ENCODE results near the gene TP53AIP1.
A peak's percentile ranks its signal among the peaks of the same experiment; 100 is the strongest.

TP53AIP1 gene

GRCh38 chr11:128953151-128953550, 10.5 kb upstream of the TP53AIP1 start:
- no peaks in the 10 kb centered on the region for H3K79me1 ChIP-seq (ENCODE audit: low read depth, low read length)
- no CpG with 5 or more reads among the region's 16 CpGs for WGBS, 2 donors (ENCODE audit: extremely low coverage in 2 of 2, insufficient read length in 2 of 2, insufficient replicate concordance in 1 of 2)

GRCh38 chr11:128949791-128950454, 7.3 kb upstream of the TP53AIP1 start:
- no CpG with 5 or more reads among the region's 13 CpGs for WGBS, 2 donors (ENCODE audit: extremely low coverage in 2 of 2, insufficient read length in 2 of 2, insufficient replicate concordance in 1 of 2)
- Histone ChIP-seq H3K36me3 (replicated peaks in 1 of 2; ENCODE audit: control insufficient read depth in 2 of 2, insufficient read depth in 2 of 2, low read length in 2 of 2) (no peaks in the 10 kb centered on the region), H2BK15ac (ENCODE audit: low read length) (no peak overlapping the region), H3K9me3 (replicated peaks in 1 of 2; ENCODE audit: control insufficient read depth in 2 of 2, insufficient read depth in 1 of 2, low read depth in 1 of 2, low read length in 2 of 2) (no peaks in the 10 kb centered on the region), H2BK12ac (ENCODE audit: low read length) (no peak overlapping the region), H3K4ac (ENCODE audit: low read length) (no peak overlapping the region), H2BK5ac (ENCODE audit: low read length) (no peak overlapping the region), H3K27me3 (ENCODE audit: control insufficient read depth in 3 of 3, insufficient read depth in 3 of 3, low read depth in 1 of 3, low read length in 3 of 3) (no peaks in the 10 kb centered on the region), H3K4me1 (ENCODE audit: control insufficient read depth in 2 of 2, insufficient read depth in 1 of 2, low read depth in 1 of 2, low read length in 2 of 2) (peaks cover 0 to 2% of the 10 kb centered on the region in 2 donors), H3K23ac (ENCODE audit: low read depth, low read length, poor library complexity) (no peak overlapping the region), H4K91ac (ENCODE audit: low read depth, low read length, poor library complexity) (no peak overlapping the region), H3K14ac (ENCODE audit: low read length) (no peak overlapping the region), H2BK120ac (ENCODE audit: low read depth, low read length) (no peak overlapping the region), H3K18ac (ENCODE audit: low read length) (no peak overlapping the region), H4K8ac (ENCODE audit: low read depth, low read length) (no peak overlapping the region), H3K4me2 (ENCODE audit: insufficient read depth, low read length, poor library complexity, severe bottlenecking) (no peak overlapping the region), H3K27ac (replicated peaks; ENCODE audit: low read length) (no peak overlapping the region), H3K4me3 (ENCODE audit: low read length in 2 of 2) (no peak overlapping the region), H3K9ac (ENCODE audit: low read depth, low read length, poor library complexity) (no peak overlapping the region), H2AFZ (ENCODE audit: low read length) (no peak overlapping the region), H3K79me1 (ENCODE audit: low read depth, low read length) (no peaks in the 10 kb centered on the region), H2AK5ac (ENCODE audit: low read depth, low read length) (no peak overlapping the region)
- no peak for DNase-seq (ENCODE audit: low spot score)

More at GRCh38 chr11:128953151-128953550, 10.5 kb upstream of the TP53AIP1 start:
- peak overlapping the region; percentile 98 for H3K14ac ChIP-seq (ENCODE audit: low read length)
- H2BK120ac ChIP-seq (ENCODE audit: low read depth, low read length): no peak overlapping the region
- peaks cover 0 to 2% of the 10 kb centered on the region in 2 donors for H3K4me1 ChIP-seq (ENCODE audit: control insufficient read depth in 2 of 2, insufficient read depth in 1 of 2, low read depth in 1 of 2, low read length in 2 of 2)
- no peak overlapping the region for H2BK15ac ChIP-seq (ENCODE audit: low read length)
- H2BK12ac ChIP-seq (ENCODE audit: low read length): no peak overlapping the region
- H3K23ac ChIP-seq (ENCODE audit: low read depth, low read length, poor library complexity): peak overlapping the region; percentile 99
- no peak for DNase-seq (ENCODE audit: low spot score)
- no peak overlapping the region for H2AK5ac ChIP-seq (ENCODE audit: low read depth, low read length)
- H3K4me2 ChIP-seq (ENCODE audit: insufficient read depth, low read length, poor library complexity, severe bottlenecking): no peak overlapping the region
- H3K4me3 ChIP-seq (ENCODE audit: low read length in 2 of 2): peak overlapping the region in 1 of 2 donors; percentile 72
- peak overlapping the region; percentile 65 for H3K9ac ChIP-seq (ENCODE audit: low read depth, low read length, poor library complexity)
- peak overlapping the region; percentile 49 for H3K18ac ChIP-seq (ENCODE audit: low read length)
- no peaks in the 10 kb centered on the region for H3K9me3 ChIP-seq (replicated peaks in 1 of 2; ENCODE audit: control insufficient read depth in 2 of 2, insufficient read depth in 1 of 2, low read depth in 1 of 2, low read length in 2 of 2)
- H4K8ac ChIP-seq (ENCODE audit: low read depth, low read length): no peak overlapping the region
- H2BK5ac ChIP-seq (ENCODE audit: low read length): no peak overlapping the region
- peak overlapping the region; percentile 94 for H3K4ac ChIP-seq (ENCODE audit: low read length)
- H3K27ac ChIP-seq (replicated peaks; ENCODE audit: low read length): no peak overlapping the region
- H4K91ac ChIP-seq (ENCODE audit: low read depth, low read length, poor library complexity): peak overlapping the region; percentile 94
- no peaks in the 10 kb centered on the region for H3K36me3 ChIP-seq (replicated peaks in 1 of 2; ENCODE audit: control insufficient read depth in 2 of 2, insufficient read depth in 2 of 2, low read length in 2 of 2)
- no peak overlapping the region for H2AFZ ChIP-seq (ENCODE audit: low read length)
- no peaks in the 10 kb centered on the region for H3K27me3 ChIP-seq (ENCODE audit: control insufficient read depth in 3 of 3, insufficient read depth in 3 of 3, low read depth in 1 of 3, low read length in 3 of 3)

DNA sequence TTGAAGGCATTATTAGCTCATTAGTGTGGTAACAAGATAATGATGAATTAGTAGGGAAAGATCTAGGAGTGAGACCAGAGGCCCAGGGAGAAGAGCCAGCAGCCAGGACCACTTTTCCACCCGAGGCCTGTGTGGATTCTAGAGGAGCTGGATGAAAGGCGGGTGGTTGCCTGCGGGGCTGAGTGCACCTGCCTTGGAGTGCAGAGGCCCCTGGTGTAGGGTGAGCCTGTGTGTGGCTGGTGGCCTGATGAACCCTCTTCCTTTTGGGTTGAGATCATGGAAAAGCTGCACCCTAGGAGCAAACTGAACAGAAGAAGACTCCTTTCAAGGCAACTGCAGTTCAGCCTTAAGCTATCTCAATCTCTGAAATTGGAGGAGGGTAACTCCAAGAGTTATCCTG, 5.9 kb upstream of the TP53AIP1 start:
- no peak overlapping the region for H3K9ac ChIP-seq (ENCODE audit: low read depth, low read length, poor library complexity)
- no peak overlapping the region for H3K18ac ChIP-seq (ENCODE audit: low read length)
- no peaks in the 10 kb centered on the region for H3K79me1 ChIP-seq (ENCODE audit: low read depth, low read length)
- no peak overlapping the region for H2BK120ac ChIP-seq (ENCODE audit: low read depth, low read length)
- no peak overlapping the region for H3K4me3 ChIP-seq (ENCODE audit: low read length in 2 of 2)
- H3K9me3 ChIP-seq (replicated peaks in 1 of 2; ENCODE audit: control insufficient read depth in 2 of 2, insufficient read depth in 1 of 2, low read depth in 1 of 2, low read length in 2 of 2): no peaks in the 10 kb centered on the region
- no peak overlapping the region for H3K4ac ChIP-seq (ENCODE audit: low read length)
- no peak overlapping the region for H2BK5ac ChIP-seq (ENCODE audit: low read length)
- H3K36me3 ChIP-seq (replicated peaks in 1 of 2; ENCODE audit: control insufficient read depth in 2 of 2, insufficient read depth in 2 of 2, low read length in 2 of 2): no peaks in the 10 kb centered on the region
- H2BK15ac ChIP-seq (ENCODE audit: low read length): no peak overlapping the region
- no peak for DNase-seq (ENCODE audit: low spot score)
- no peak overlapping the region for H2BK12ac ChIP-seq (ENCODE audit: low read length)
- H3K14ac ChIP-seq (ENCODE audit: low read length): no peak overlapping the region
- no peak overlapping the region for H3K23ac ChIP-seq (ENCODE audit: low read depth, low read length, poor library complexity)
- H3K27ac ChIP-seq (replicated peaks; ENCODE audit: low read length): no peak overlapping the region
- H3K27me3 ChIP-seq (ENCODE audit: control insufficient read depth in 3 of 3, insufficient read depth in 3 of 3, low read depth in 1 of 3, low read length in 3 of 3): no peaks in the 10 kb centered on the region
- H2AK5ac ChIP-seq (ENCODE audit: low read depth, low read length): no peak overlapping the region
- no peak overlapping the region for H4K91ac ChIP-seq (ENCODE audit: low read depth, low read length, poor library complexity)
- H2AFZ ChIP-seq (ENCODE audit: low read length): no peak overlapping the region
- WGBS, 2 donors (ENCODE audit: extremely low coverage in 2 of 2, insufficient read length in 2 of 2, insufficient replicate concordance in 1 of 2): no CpG with 5 or more reads among the region's 3 CpGs
- no peak overlapping the region for H3K4me2 ChIP-seq (ENCODE audit: insufficient read depth, low read length, poor library complexity, severe bottlenecking)
- peaks cover 0 to 2% of the 10 kb centered on the region in 2 donors for H3K4me1 ChIP-seq (ENCODE audit: control insufficient read depth in 2 of 2, insufficient read depth in 1 of 2, low read depth in 1 of 2, low read length in 2 of 2)
- H4K8ac ChIP-seq (ENCODE audit: low read depth, low read length): no peak overlapping the region

DNA sequence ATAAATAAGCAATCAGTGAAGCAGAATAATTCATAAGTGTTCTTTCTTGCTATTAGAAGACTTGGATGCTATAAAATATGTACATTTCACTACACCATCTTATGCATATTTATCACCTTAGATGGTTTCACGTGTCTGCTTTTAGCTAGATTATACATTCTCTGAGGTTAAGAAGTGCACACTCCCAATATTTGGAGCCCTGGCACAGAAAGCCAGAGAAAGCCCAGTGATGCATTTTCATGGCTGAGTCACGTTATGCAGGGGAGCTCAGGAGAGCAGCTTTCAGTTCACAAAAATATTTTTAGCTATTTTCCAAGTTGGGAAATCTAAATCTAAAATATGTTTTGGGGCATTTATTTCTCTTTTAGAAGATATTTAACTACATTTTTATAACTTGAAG, 5.1 kb upstream of the TP53AIP1 start:
- H2BK12ac ChIP-seq (ENCODE audit: low read length): no peak overlapping the region
- H2BK15ac ChIP-seq (ENCODE audit: low read length): no peak overlapping the region
- H4K91ac ChIP-seq (ENCODE audit: low read depth, low read length, poor library complexity): no peak overlapping the region
- WGBS, 2 donors (ENCODE audit: extremely low coverage in 2 of 2, insufficient read length in 2 of 2, insufficient replicate concordance in 1 of 2): no CpG with 5 or more reads among the region's 2 CpGs
- H3K27ac ChIP-seq (replicated peaks; ENCODE audit: low read length): no peak overlapping the region
- no peak overlapping the region for H3K14ac ChIP-seq (ENCODE audit: low read length)
- H2BK120ac ChIP-seq (ENCODE audit: low read depth, low read length): no peak overlapping the region
- H2BK5ac ChIP-seq (ENCODE audit: low read length): no peak overlapping the region
- no peak overlapping the region for H3K23ac ChIP-seq (ENCODE audit: low read depth, low read length, poor library complexity)
- H2AK5ac ChIP-seq (ENCODE audit: low read depth, low read length): no peak overlapping the region
- H2AFZ ChIP-seq (ENCODE audit: low read length): no peak overlapping the region
- H4K8ac ChIP-seq (ENCODE audit: low read depth, low read length): no peak overlapping the region
- no peak overlapping the region for H3K18ac ChIP-seq (ENCODE audit: low read length)
- H3K27me3 ChIP-seq (ENCODE audit: control insufficient read depth in 3 of 3, insufficient read depth in 3 of 3, low read depth in 1 of 3, low read length in 3 of 3): no peaks in the 10 kb centered on the region
- DNase-seq (ENCODE audit: low spot score): no peak
- no peaks in the 10 kb centered on the region for H3K4me1 ChIP-seq (ENCODE audit: control insufficient read depth in 2 of 2, insufficient read depth in 1 of 2, low read depth in 1 of 2, low read length in 2 of 2)
- H3K4ac ChIP-seq (ENCODE audit: low read length): no peak overlapping the region
- no peaks in the 10 kb centered on the region for H3K79me1 ChIP-seq (ENCODE audit: low read depth, low read length)
- H3K9ac ChIP-seq (ENCODE audit: low read depth, low read length, poor library complexity): no peak overlapping the region
- no peaks in the 10 kb centered on the region for H3K9me3 ChIP-seq (replicated peaks in 1 of 2; ENCODE audit: control insufficient read depth in 2 of 2, insufficient read depth in 1 of 2, low read depth in 1 of 2, low read length in 2 of 2)
- H3K4me2 ChIP-seq (ENCODE audit: insufficient read depth, low read length, poor library complexity, severe bottlenecking): no peak overlapping the region
- H3K4me3 ChIP-seq (ENCODE audit: low read length in 2 of 2): no peak overlapping the region
- H3K36me3 ChIP-seq (replicated peaks in 1 of 2; ENCODE audit: control insufficient read depth in 2 of 2, insufficient read depth in 2 of 2, low read length in 2 of 2): no peaks in the 10 kb centered on the region
